SKM-1 treated with dmso at 0.1 percent for 144 hours (cell line): ENCODE results near the gene C16orf92.
"Not testable (repeated sequence)": the region's sequence is repeated elsewhere in the genome, so short reads cannot be mapped to it uniquely, and the experiment has no call there.

Experiments used
- DNase-seq: peaks from one replicate; lab custom pipeline; 2025; ENCODE audit not compliant: unreplicated experiment; lab: John Stamatoyannopoulos, UW

C16orf92 gene

DNA sequence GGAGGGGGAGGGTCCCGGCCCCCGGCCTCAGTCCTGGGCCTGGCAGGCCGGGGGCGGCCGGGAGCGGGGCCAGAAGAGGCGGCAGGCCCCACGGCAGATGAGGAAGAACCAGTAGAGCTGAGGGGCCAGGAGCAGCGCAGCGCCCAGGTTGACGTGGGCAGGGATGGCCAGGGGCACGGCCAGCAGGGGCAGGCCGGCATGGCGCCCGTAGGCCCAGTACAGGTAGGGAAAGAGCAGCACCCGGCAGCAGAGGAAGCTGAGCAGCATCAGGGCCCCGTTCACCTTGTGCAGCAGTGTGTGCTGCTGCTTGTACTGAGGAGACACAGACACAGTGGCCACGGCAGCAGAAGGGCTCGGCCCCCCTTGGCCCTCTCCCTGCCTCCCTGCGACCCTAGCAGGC lies 2.2 kb downstream of the C16orf92 start:
- DNase-seq: no peak

DNA sequence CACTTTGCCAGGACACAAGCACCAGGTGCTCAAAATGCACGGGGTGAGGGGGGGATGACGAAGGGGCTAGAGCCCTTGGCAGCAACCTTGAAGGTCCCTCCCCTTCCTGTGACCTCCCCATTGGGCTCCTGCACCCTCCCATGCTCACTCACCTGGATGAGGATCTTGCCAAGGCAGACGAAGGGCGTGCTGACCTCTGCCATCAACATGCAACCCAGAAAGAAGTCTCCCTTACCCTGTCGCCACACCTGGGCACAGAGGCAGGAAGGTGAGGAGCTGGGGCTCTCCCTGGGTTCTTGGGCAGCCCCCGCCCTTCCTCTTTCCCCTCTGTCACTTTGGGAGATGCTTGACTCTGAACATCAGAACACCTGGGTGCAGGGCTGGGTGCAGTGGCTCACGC lies 2.6 kb downstream of the C16orf92 start:
- no peak for DNase-seq

DNA sequence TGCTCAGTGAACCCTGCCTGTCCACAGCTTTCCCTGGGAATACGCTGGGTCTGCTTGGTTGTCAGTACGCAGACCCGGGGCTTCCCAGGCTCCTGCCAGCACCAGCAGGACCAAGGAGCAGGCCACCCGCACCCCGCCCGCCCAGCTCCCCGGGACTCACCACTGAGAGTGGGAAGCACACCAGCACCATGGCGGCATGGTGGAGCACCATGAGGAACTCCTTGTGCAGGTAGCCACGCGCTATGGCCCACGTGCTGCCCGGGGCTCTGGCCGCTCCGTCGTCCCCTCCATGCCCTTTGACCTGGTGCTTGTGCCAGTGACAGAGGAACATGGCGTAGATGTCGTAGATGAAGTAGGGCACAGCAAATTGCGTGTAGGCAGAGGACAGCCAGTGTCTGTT lies 3.5 kb downstream of the C16orf92 start:
- no peak for DNase-seq

DNA sequence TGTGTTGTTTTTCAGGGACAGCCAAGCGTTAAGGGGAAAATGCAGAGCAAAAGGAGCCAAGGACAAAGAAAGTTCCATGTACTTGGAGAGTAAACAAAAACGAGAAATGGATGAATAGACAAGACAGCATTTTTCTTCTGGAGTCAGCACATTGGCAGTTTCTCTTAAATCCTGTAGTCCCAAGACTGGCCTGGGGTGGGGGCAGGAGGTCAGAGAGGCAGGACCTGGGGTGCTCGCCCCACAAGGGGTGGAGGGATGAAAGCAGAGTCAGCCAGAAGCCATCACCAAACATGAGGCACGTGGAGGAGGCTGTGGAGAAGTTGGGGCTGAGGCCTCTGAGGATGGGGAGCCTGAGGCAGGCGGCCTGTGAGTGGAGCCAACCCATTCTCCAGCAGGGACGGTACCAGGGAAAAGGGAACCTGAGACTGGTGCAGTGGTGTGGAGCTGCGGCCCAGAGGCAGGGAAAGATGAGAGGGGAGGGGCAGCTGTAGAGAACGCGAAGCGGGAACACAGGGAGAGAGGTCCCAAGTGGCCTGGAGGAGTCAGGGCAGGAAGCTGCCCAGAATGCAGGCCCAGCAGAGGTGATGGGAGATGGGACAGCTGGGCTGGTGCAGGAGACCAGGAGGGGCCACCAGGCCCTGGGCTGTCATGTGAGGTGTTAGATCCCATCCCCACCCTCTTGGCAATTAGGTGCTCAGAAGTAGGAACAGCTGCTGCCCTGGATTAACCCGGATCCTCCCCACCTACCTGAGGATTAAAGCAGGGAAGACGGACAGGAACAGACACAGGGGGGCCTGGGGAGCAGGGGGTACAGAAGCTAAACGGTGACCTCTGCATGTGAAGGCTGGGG lies 4.8 kb downstream of the C16orf92 start:
- no peak for DNase-seq

DNA sequence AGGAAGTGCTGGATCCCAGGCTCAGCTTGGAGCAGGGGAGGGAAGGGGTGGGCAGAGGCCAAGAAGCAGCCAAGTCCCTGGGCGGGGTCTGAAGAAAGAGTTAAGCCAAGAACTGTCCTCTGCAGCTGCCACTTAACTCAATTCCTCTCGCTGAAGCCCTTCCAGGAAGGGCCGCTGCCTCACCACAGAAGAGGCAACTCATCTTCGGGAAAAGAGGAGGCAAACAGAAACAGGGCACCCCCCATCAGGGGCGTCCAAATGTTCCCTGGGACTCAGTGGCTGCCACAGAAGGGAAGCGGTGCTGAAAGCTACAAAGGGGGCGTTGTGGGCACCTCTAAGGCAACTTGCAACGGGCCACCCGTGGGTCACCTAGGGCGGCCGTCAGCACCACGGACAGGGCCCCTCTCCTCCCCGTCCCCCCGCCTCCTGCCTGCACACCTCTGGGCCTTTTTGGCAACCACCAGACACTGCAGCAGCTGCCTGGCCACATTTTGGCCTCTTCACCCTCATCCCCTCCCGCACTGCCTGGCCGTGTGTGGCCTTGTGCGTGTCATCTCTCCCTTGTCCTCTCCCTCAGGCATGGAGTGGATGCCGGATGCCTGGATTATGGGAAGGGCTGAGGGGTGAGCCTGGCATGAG lies 5.6 kb downstream of the C16orf92 start:
- no peak for DNase-seq

DNA sequence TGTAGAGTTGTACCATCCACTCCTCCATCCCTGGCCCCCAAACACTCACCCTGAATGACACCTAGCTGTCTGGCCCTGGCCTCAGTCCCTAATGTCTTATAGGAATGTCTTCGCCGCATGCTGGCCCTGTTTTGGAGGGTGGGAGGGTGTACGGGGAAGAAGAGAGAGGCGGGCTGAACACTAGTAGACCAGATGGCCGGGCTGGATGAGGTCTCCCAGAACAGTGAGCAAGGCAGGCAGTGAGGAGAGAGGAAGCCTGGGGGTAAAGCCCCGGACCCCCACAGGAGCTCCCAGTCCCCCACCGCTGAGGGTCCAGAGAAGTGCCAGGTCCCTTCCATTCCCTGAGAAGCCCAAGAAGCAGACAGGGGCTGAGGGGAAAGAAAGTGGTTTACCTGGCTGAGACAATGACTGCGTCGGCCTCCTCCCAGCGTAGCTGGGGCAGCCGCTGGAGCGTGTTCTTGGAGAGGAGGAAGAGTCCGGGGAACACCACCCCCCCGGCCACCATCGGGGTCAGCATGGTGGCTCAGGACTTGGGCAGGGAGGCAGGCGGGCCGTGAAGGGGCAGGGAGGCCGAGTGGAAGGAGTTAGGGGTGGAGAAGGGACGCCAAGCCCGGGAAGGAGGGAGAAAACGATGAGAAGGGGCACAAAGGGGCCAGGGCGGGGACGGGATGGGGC lies 7.2 kb downstream of the C16orf92 start:
- no peak for DNase-seq

DNA sequence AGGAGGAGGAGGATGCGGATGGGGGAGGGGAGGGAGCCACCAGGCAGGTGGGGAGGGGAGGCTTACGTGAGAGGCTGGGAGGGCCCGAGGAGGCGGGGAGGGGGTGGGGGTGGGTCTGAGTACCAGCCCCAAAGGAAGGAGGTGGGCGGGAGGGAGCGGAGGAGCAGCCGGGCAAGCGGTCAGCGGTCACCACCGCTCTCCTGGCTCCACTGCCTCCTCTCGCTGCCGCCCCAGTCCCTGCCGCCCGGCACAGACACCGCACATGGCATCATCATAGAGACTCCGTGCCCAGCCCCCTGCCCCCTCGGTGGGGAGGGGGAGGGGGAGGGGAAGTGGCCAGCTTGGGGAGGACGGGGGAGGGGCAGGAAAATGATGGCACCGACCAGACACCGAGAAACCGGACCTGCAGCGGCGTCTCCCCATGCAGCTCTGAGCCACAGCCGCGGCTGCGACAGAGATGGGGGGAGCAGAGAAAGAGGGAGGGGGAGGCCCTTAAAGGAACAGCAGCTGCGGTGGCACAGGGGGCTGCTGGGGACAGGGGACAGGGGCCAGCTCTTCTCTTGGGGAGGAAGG lies 7.9 kb downstream of the C16orf92 start, which contains the start of gene TLCD3B:
TSS of gene TLCD3B (minus strand) at position 431 of the 573 bp plus-strand sequence. CDS start 744 bp downstream, outside the sequence.
- no peak for DNase-seq

DNA sequence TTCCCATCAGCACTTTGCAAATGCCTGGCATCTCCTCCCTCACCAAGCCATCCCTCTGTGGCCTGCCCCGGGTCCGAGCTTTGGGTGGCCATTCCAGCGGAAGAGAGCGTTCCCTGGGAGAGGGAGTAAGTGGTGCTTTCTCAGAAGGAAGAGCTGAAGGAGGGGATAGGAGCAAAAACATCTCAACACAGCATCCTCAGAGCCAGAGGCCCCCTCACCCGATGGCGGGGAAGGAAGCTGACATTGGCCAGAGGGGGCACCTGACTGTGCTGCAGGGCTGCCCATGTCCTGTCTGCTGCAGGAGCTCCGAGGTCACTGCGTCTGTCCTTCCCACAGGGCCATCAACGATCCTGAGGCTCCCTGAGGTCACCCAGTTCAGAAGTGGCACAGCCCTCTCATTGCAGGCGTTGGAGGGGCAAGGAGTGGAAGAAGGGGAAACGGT lies 8.5 kb downstream of the C16orf92 start:
- DNase-seq: no peak

DNA sequence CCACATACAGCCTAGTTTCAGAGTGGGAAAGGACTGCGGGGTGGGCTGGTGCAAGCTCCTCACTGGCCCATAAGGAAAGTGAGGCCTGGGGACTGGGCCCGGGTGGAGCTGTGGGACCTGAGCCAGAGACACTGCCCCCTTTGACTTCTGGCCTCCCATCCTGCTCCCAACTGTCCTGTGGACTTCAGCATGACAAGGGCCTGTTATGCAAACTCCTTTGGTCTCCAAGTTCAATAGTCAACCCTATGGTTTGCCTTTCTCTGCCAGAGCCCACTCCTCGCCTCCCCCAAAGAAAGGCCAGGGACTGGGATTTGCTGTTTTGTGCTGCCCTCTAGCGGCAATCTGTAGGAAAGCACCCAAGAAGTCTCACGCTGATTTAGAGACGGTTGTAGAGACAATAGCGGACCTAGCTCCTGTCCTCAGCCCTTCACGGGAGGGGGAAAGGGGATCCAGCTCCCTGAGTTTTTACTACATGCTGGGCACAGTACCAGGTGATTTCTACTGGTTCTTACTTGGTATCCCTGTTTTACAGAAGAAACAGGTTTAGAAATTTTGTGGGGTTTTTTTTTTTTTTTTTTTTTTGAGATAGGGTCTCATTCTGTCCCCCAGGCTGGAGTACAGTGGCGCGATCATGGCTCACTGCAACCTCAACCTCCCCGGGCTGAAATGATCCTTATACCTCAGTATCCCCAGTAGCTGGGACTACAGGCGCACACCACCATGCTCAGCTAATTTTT lies 9.3 kb downstream of the C16orf92 start:
- DNase-seq: peak; percentile 68

DNA sequence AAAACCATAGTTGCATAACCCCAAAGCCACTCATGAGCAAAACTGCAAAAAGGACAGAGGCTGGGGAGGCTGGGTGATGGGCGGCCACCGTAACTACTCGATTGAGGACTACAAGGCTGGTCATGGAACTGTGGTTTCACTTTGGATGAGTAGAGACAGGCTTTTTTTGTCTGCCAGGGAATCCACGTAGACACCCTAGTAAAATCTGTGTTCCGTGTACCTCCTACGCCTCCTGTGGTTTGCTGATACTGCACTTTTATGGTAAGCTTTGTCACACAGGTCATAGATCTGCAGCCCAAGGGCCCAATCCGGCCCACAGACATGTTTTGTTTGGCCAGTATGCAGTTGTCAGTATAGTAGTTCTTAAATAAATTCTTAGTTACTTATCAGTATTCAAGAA lies 10.3 kb downstream of the C16orf92 start:
- no peak for DNase-seq

DNA sequence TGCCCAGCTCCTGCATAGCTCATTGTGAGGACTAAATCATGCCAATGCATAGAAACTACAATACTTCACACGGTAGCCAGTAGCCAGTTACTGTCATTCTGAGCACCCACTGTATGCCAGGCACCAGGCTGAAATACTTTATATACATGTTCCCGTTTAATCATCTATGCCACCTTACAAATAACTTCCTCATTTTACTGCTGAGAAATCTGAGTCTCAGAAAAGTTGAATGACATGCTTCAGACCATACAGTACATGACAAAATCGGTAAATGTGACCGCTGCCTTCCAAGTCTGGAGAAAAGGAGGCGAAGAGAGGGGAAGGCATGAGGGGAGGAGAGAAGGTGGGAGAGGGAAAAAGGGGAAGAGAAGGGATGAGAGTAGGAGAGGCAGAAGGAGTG lies 17.2 kb downstream of the C16orf92 start:
- no peak for DNase-seq

DNA sequence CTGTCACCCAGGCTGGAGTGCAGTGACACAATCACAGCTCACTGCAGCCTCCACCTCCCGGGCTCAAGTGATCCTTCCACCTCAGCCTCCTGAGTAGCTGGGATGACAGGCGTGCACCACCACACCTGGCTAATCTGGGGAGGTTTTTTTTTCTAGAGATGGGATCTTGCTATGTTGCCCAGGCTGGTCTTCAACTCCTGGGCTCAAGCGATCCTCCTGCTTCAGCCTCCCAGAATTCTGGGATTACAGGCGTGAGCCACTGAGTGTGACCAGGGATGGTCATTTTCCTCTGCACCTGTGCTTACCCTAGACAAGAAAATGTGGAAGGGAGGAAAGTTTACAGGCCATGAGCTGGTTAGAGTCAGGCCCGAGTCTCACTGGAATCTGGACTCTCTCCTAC lies 17.7 kb downstream of the C16orf92 start:
- DNase-seq: not testable (repeated sequence)

DNA sequence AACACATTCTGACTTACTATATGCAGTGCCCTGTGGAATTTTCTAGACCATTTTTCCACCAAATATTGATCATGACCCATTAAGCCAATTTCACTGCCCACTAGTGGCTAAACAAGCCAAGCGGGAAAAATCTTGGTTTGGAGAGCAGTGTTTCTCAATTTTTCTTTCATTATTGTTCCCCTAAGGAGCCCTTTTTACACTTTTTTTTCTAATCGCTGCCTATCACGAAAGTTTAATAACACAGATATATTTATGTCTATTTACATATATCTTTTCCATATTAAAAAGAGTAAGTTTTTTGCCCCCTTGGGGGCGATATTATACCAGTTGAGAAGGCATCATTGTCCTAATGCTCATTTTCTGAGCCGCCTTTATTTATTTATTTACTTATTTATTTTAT lies 18.8 kb downstream of the C16orf92 start:
- no peak for DNase-seq

DNA sequence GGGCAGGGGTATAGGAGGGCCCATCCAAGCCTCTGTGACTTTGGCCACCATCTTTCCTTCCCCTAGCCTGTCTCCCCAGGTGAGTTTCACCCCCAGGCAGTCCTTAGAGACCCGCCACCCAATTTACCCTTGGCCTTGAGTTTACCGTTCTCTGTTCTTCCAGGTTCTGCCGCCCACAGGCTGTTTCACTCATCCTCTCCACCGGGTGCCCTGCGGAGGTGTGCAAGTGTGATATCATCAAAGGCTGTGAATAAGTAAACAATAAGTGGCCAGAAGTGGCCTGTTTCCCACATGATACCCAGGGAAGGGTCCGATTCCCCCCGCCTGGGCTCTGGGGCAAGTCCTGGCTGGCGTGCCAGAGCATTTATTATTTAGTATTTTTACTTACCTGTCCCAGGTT lies 23.2 kb downstream of the C16orf92 start:
- no peak for DNase-seq

DNA sequence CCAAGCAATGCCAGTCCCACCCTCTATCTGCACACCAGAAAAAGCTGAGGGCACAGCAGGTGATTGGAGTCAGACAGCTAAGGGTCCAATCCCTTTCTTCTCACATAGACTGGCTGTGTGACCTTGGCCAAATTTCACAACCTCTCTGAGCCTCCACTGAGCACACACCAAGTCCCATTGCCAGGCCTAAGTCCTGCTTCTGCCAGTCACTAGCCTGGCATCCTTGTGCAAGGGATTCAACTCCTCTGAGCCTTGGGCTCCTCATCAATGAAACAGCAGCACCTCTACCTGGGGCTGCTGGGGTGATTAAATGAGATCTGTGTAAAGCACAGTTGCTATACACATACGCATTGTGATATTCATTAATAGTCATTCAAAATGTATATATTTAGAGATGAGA lies 23.6 kb downstream of the C16orf92 start:
- no peak for DNase-seq

DNA sequence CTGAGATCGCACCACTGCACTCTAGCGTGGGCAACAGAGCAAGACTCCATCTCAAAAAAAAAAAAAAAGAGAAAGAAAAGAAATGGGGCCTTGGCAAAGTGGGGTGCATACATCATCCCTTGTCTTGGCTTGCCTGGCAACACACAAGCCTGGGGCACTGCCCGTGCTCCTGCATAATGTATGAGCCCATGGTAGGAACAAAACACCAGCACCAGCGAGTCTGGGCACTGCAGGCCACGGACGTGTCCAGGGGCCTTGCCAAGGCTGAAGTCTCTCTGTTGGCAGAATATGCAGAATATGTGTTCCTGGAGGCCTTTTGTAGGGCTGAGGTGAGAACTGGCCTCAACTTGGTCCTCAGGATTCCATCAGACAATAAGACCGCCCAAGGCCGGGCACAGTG lies 26.9 kb downstream of the C16orf92 start:
- no peak for DNase-seq

DNA sequence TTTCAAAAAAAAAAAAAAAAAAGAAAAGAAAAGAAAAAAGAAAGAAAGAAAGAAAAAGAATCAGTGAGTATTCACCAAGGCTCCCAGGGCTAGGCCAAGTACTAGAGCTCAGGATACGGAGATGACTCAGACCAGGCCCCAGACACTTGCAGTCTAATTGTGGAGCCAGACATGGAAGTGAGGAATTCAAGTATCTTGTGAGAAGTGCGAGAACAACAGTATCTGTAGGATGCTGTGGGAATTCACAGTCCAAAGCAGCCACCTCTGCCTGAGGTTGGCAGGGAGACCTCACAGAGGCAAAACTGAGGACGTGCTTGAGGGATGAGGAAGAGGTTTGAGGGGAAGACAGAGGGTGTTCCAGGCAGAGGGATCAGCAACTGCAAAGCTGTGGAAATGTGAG lies 28.5 kb downstream of the C16orf92 start:
- no peak for DNase-seq

DNA sequence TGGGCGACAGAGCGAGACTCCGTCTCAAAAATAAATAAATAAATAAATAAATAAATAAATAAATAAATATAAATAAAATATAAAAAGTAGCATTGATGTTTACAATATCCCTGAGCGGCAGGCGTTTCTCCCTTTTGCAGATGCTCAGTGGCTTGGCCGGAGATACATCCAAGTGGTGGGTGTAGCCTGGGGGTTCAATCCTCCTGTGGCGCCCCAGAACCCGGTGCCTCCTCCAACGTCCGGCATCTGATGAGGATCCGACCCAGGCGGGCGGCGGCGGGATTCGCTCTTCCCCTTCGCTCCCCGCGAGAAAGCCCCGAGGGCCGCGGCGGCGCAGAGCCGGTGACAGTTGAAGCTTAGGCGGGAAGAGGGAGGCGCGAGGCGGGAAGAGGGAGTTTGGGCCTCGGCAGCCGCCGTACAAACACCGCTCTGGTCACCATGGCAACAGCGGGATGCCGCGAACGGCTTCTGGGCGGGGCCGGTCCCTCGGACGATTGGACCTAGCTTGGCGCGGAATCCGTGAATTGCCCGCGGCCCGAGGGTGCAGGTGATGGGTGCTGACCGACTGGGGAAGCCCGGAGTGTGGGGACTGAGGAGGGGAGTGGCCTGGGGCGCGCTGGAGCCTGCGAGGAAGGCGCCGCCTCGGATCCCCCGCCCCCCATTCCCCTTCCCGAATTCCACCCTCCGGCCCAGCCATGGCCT lies 29.8 kb downstream of the C16orf92 start:
- peak; percentile 92 for DNase-seq

DNA sequence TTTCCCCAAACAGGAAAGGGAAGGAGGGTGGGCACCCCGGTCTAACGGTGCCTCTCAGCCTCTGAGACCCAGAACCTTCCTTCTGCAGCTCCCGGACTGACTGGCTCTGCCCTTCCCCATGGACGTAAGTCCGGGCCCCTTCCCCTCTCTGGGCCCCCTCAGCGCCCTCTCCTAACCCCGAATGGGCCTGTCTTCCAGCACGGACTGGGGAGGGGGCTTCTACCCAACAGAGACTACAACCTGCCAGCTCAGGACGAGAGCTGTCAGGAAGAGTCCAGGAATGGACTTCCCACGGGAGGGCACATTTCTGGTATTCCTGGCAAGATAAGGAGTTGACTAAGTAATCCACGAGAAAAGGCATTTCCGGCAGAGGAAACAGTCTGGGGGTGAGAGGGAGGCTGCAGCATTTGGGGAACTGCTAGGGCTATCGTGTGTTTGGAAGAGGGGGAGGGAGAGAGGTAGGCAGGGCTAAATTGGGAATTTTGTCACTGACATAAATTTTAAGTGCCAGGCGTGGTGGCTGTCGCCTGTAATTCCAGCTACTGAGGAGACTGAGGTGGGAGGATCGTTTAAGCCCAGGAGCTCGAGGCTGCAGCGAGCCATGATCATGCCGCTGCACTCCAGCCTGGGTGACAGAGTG lies 30.5 kb downstream of the C16orf92 start:
- no peak for DNase-seq

DNA sequence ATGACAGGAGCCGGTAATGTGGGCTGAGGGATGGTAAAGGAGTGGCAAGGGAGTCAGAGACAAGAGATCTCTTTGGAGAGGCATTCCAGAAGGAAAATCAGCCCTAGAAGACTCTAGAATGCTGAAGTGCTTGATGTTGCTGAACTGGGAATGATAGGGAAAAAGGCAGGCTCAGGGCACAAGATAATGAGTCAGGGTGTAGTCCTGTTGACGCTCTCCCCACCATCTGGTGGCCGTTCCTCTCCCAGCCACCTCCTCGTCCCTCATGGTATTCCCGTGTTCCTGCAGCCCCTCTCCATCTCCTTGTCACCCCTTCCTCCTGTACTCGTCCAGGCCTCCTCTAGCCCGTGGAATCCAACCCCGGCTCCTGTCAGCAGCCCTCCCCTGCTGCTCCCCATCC lies 31.5 kb downstream of the C16orf92 start:
- DNase-seq: no peak
